NCI-H2227 (cell line): ENCODE data around the gene C3orf62.

Experiments
- DNase-seq: peaks from one replicate; lab custom pipeline; 2025; ENCODE audit not compliant: unreplicated experiment; lab: John Stamatoyannopoulos, UW

C3orf62 gene

GRCh38 chr3:49219132-49219531 lies 57.9 kb downstream of the C3orf62 start:
- DNase-seq = no peak
